DMS 273 (cell line): ENCODE data around the gene SARS2.

Source experiments
- DNase-seq: peaks from one replicate; lab custom pipeline; 2025; ENCODE audit not compliant: unreplicated experiment; lab: John Stamatoyannopoulos, UW

The SARS2 gene

DNA sequence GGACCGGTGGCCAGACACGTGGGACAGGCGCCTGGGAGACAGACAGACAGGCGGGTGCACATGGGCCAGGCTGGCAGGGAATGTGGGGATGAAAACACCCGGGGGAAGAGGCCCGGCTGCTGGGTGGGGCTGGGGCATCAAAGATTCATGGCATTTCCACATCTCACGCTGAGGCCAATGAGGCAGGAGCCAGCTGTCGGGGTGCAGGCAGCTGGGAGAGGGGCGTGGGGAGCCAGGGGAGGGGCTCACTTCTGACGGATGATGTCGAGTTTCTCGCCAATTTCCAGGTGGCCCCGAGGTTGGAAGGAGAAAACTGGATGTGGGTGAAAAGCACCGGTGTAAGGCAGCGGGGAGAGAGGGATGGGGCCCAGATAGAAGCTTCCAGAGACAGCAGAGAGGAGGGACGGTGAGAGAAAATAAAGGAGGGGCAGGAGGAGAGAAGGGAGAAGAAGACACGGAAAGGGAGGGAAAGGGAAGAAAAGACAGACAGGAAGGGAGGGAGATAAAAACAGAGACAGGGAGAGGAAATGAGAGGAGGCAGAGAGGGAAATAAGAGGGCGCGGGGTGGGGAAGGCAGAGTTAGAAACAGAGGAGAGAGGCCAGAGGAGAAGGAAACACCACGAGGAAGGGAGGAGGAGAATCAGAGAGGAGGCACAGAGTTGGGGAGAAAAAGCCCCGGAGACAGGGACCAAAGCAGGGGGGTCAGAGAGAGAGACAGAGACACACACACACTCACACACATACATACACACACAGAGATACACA, 10.5 kb downstream of the SARS2 start:
- DNase-seq: no peak

DNA sequence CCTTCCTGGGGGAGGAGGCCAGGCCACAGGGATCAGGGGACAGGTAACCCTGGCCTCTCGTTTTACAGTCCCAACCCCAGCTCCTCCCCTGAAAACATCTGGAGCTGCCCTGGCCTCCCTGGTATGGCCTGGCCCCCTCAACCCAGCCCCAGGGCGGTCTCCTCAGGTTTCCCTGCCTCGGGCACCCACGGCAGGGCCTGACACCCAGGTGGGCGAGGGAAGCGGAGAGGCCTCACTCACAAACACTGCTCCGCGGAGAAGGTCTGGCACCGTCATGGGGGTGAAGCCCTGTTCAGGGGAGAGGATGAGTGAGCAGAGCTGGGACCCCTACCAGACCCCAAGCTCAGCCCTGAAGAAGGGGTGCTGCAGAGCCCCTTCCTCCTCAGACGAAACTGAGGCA, 12.0 kb downstream of the SARS2 start:
- DNase-seq: no peak

DNA sequence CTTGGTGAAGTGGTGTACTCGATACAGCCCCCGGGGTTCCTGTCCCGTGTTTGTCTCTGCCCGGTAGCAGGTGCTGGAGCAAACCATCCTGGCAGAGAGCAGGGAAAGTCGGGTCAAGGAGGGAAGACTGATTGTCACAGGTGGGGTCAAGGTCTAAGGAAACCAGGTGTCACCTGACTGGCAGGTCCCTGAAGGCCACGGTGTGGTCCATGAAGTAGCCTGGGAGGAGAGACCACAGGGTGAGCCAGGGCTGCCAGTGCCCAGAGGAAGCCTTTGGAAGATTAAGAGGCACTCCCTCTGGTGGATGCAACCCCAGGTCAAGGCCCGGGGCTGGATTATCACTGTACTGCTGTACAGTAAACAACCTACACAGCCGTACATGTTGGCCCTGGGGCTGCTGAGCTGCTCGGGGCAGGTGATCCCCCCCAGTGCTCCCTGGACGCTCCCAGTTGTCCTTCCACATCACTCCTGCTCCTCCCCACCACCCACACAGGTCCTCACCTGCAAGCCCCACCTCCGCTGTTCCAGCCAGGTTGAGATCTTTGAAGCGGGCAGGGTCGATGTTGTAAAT, 12.6 kb downstream of the SARS2 start:
- DNase-seq: peak; percentile 49

DNA sequence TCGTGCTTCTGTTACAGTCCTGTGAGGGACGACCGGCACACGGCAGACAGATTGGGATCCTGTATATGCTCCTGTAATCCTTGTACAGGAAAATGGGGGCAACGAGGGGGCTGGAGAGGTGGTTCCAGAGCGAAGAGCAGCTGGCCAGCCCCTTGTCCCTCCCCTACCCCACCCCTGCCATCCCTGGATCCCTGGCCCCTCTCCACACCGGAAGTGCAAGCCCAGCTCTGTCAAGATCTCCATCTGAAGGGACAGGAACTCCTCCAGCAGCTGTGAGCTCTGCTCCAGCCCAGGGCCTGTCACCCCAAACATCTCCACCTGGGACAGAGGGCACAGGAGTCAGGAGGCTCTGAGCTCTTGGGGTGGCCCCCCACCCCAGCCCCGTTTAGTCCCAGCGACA, 13.0 kb downstream of the SARS2 start:
- DNase-seq: no peak

DNA sequence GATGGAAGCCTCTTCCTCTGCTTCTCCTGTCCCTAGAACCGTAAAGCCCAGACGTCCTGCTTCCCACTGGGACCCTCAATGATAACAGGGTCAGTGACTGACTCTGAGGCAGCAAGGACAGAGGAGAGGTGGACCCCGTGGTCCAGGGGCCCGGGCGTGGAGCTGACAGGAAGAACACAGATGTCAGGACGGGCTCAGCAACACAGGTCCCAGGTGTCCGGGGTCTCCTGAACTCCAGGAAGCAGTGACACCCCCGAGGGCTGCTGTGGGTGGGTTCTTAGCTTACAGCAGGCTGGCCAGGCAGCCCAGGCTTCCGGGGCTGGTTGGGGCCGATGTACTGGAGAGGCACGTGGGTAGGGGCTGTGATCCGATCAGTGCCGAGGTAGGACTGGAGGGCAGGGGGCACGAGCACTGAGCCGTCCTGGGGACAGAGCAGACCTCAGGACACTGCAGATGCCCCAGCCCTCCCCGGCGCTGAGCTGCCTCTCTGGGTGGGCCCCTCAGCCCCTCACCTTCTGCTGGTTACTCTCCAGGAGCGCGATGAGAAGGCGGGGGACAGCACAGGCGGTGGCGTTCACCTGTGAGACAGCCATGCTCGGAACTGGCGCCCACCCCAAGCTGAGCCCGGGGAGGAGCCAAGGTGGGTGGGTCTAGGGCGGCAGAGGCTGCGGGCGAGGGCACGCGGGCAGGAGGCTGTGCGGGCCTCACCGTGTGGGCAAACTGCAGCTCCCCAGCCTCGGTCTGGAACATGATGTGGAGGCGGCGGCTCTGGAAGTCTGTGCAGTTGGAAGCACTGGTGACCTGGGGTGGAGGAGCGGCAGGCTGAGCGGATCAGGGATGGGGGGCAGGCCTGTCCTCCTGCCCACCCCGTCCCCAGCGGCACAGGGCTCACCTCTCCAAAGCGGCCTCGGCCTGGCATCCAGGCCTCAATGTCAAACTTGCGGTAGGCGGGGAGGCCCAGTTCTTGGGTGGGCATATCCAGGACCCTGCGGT, 14.9 kb downstream of the SARS2 start:
- no peak for DNase-seq

DNA sequence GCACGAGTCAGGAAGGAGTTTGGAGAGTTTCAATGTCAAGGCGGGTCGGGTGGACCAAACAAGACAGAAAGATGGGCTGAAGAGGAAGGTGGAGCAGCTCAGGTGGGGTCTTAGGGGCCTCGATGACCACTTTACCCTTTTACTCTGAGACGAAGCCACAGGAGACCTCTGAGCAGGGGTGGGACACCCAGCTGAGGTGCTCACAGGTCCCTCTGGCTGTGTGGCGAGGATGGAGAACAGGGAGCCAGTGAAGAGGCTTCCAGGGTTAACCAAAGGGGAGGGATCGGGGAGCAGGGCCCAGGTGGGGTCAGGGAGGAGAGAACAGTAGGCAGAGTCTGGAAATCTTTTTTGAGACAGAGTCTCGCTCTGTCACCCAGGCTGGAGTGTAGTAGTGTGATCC, 16.6 kb downstream of the SARS2 start:
- no peak for DNase-seq

DNA sequence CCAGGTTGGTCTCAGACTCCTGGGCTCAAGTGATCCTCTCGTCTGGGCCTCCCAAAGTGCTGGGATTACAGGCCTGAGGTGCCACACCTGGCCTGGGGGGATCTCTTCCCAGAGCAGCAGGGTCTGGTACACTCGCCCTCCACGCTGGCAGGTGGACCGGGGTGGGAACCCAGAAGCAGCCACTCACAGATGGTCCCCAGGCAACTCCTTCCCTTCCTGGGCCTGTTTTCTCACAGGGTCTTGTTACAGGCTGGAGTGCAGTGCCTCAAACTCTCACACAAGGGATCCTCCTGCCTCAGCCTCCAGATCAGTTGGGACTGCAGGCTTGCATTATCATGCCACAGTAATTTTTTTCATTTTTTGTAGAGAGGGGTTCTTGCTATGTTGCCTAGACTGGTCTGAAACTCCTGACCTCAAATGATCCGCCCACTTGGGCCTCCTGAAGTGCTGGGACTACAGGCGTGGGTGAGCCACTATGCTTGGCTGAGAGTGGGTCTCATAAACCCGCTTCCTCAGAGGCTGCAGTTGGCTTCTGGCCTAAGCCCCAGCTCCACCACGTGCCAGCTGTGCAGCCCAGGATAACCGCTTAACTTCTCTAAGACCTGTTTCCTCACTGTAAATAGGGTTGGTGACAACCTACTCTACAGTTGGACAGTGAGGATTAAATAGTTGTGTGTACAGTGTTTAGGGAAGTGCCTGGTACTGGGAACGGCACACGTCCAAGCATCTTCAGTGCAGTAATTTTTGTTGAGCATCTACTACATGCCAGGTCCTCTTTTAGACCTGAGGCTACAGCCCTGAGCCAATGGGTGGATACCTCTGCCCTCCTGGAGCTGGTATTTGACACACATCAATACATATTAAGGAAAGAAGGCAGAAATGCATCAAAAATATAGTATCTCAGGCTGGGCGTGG, 17.7 kb downstream of the SARS2 start:
- peak; percentile 45 for DNase-seq

DNA sequence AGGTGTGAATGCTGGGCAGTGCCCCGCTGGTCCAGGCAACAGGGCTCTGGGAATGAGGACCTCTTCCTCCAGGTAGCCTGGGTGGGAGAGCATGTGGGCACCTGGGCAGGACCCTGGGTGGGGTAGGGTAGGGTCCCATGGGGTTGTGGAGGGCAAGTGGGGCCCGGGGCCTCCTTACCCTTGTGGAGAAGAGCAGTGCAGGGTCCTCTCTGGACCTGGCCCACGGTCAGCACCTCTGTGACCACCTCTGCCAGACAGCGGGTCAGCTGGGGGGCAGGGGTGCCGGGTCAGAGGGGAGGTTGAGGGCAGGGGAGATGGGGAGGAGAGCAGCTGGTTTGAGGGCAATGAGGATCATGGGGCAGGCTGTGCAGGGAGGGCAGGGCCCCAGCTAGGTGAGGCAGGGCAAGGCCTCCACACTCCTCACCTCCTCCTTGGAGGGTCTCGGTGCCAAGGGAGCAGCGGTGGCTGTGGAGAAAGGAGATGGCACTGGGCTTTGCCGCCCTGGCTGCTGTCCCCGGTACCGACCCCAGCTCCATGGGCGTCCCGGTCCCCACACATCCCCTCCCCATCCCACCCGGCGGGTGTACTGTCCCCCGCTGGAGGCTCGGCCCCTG, 19.1 kb downstream of the SARS2 start:
- no peak for DNase-seq

DNA sequence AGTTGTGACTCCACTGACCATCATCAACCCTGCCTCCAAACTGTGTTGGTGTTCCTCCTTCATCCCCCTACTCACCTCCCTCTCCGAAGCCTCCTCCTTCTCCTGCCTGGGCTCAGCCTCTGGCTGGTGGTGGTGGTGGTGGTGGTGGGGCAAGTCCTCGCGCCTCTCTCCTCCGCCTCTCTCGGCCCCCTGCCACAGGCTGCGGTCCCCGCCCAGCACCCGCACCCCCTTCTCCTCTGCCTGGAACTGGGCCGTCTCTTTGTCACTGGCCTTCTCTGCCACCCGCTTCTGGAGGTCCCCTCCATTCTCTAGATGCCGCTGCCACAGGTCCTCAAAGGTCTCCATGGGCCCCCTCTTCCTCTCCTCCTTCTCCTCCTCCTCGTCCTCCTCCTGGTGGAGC, 20.1 kb downstream of the SARS2 start:
- DNase-seq: no peak

DNA sequence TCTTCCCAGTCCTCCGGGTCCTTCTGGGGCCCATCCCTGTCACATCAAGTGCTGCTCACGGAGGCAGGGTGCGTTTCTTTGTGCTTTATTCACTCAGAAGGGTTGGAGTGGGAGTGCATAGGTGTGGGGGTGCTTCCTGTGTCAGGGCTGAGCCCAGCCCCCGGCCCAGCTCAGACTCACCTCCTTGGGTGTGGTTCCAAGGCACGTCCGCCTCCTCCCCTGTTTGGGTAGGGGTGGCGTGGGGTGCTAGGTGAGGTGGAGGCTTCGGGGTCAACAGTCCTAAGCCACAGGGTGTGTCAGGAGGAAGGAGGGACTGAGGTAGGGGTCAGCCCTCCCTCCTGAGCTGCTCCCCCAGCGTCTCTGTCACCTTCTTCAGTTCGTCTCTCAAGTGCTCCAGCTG, 21.7 kb downstream of the SARS2 start:
- DNase-seq: no peak

DNA sequence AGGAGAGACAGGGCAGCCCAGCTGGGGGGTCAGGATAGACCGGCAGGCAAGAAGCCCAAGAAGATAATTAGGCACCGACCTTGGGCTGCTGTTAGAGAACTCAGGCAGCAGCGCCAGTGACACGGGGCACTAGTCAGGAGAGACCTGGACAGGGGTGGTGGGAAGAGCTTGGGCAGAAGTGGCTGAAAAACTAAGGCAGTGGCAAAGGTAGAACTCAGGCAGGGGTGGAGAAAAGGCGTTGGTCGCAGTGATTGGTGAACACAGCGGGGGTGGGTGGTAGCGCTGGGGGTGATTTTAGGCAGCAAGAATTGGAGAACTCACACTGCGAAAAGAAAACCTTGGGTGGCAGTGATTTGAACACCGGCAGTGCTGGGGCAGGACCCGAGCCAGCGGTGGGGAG, 22.9 kb downstream of the SARS2 start:
- no peak for DNase-seq

DNA sequence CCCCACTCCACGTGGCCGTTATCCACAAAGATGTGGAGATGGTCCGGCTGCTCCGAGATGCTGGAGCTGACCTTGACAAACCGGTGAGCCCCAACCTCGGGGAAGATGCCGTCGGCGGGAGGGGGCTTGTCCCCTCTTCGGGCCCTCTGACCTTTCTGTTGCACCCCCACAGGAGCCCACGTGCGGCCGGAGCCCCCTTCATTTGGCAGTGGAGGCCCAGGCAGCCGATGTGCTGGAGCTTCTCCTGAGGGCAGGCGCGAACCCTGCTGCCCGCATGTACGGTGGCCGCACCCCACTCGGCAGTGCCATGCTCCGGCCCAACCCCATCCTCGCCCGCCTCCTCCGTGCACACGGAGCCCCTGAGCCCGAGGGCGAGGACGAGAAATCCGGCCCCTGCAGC, 23.3 kb downstream of the SARS2 start:
- no peak for DNase-seq

DNA sequence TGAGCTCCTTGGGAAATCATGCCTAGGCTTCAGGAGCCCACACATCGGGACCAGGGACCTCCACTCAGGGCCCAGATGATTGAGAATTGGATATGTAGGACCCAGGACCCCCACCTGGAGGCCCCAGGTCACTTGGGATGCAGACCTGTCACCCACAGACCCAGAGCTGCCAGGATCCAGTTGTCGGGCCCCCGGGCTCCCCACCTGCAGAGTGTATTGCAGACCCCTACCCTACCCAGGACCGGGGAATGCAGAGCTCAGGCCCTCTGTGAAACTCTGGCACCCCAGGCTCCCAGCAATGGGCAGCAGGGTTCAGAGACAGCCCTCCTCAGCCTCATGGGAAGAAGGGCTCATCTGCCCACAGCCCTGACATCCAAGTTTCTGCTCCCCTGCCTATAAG, 24.9 kb downstream of the SARS2 start:
- no peak for DNase-seq

DNA sequence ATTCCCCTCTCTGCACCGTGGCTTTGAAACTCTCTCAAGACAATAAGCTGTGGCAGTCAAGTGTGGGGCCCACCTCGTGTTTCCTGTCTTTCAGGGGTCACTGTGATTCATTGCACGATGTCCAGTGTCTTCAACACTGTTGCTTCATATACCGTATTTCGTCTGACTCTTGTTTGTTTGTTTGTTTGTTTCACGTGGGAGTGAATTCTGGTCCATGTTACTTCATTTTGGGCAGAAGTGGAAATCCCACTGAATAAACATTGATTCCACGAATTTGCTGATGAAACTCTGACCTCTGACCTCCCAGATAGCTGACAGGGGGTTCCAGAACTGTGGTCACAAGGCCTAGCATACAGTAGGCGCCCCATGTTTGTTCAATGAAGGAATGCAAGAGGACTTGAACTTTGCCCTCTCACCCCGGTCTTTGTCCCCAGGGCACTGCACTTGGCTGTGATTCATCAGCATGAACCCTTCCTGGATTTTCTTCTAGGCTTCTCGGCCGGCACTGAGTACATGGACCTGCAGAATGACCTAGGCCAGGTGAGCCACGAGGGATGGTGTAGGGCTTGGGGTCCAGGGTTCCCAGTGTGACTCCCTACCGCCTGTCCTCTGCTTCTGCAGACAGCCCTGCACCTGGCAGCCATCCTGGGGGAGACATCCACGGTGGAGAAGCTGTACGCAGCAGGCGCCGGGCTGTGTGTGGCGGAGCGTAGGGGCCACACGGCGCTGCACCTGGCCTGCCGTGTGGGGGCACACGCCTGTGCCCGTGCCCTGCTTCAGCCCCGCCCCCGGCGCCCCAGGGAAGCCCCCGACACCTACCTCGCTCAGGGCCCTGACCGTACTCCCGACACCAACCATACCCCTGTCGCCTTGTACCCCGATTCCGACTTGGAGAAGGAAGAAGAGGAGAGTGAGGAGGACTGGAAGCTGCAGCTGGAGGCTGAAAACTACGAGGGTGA, 25.7 kb downstream of the SARS2 start:
- DNase-seq: no peak

DNA sequence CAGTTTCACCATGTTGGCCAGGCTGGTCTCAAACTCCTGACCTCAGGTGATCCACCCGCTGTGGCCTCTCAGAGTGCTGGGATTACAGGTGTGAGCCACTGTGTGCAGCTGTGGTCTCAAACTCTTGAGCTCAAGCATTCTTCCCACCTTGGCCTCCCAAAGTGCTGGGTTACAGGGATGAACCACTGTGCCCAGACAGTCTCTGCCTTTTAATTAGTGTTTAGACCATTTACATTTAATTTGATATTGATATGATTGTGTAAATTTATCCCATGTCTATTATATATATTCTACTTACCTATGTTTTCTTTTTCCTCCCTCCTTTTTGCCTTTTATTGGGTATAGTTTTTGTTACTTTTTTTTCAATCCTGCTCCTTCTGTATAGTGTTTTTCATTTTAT, 28.9 kb downstream of the SARS2 start:
- DNase-seq: no peak

DNA sequence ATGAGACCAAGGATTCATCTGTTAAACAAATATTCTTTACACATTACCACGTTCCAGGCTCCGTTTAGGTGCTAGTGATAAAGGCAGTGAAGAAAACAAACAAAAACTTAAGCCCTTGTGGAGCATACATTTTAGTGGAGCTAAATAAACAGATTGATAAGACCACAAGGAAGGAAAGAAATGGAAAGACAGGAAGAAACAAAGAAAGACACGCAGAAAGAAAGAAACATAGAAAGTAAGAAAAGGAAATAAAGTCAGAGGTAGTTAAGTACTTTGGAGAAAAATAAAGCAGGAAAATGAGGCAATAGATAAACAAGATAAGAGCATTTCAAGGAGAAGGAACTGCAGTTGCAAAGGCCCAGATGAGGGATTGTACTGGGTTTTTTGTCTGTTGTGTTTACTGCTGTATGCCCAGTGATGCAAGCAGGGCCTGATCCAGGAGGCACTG, 29.8 kb downstream of the SARS2 start:
- DNase-seq: no peak

DNA sequence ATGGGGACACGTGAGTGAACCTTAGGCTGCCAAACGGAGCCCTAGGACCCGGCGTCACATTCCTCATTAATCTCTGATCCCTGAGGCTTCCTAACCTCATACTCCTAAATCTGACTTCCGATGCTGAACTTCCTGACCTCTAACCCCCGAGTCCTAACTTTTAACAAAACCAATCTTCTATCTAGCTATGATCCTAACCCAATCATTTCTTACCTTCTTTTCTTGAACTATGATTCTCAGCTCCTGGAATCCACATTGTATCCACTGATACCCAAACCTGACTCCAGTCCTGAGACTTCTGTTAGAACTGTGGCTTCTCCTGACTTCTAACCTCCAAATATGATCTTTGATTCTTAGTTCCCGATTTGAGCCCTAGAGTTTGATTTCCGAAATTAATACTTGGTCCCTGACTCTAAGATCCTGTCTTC, 30.3 kb downstream of the SARS2 start:
- DNase-seq: peak; percentile 91

DNA sequence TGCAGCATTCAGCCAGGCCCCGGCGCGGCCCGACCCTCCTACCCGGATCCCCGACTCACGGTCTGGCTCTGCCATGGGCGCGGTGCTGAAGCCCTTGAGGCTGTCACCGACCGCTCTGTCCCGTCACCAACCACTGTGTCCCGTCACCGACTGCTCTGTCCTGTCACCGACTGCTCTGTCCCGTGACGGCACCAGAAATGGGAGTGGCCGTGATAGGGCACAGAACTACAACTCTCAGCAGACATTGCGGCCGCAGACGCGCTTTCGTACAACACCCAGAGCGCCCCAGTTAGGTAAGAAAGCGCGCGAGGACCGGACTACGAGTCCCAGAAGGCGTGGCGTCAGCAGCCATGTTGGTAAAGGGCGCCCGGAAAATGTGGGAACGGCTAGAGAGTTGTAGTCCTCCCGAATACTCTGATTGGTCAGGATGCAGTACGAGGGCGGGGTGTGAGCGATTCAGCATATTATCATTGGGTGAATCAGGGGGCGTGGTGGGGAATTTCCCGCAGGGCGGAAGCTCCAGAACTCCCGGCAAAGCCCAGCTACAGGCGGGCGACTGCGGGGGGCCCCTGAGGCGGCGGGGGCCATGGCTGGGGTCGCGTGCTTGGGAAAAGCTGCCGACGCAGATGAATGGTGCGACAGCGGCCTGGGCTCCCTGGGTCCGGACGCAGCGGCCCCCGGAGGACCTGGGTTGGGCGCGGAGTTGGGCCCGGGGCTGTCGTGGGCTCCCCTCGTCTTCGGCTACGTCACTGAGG, 30.9 kb downstream of the SARS2 start, which contains the start of the genes NFKBIB and SIRT2:
TSS of gene NFKBIB (plus strand) at position 523 of the 755 bp plus-strand sequence. CDS start at position 587, 64 bp downstream.
TSS of gene SIRT2 (minus strand) at position 172 of the 755 bp plus-strand sequence. CDS start at position 75, 97 bp downstream.
- DNase-seq: peak; percentile 100
